HG03457 (cell line): Measurements from ENCODE around the gene CCDC158.
"Not testable (repeated sequence)": the region's sequence is repeated elsewhere in the genome, so short reads cannot be mapped to it uniquely, and the experiment has no call there.

Experiments
- ATAC-seq: cut with Tn5 transposase; IDR thresholded peaks from one replicate; pipeline ENCODE4 v1.9.1; 2021; ENCODE audit warnings: moderate number of reproducible peaks; ENCODE audit not compliant: unreplicated experiment

Gene CCDC158

DNA sequence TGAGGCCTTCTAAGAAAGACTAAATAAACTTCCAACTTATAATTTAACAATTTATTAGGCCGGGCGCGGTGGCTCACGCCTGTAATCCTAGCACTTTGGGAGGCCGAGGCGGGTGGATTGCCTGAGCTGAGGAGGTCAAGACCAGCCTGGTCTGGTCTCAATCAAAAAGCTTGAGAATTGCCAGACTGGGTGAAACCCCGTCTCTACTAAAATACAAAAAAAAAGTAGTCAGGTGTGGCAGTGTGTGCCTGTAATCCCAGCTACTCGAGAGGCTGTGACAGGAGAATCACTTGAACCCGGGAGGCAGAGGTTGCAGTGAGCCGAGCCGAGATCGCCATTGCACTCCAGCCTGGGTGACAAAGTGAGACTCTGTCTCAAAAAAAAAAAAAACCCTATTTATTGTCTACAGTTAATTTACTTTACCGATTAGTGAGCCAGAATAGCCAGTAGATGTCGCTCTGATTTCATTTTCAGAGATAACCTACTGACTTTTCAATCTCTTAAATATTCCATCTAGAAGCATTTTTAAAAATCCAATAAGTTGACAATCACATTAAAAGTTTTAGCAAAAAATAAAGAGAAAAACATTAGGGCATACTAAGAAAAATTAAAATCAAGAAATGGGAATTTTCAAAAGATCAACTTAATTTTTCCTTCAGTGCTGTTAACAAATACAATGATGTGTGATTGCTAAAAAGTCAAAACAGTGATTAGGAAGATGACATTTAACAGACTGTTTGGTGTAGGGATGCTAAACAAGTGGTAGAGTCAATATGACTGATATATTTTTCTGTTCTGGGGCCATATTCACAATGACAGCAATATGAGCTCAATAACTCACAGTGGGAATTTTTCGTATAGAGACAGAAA is 9.8 kb upstream of the CCDC158 start:
- no peak for ATAC-seq

DNA sequence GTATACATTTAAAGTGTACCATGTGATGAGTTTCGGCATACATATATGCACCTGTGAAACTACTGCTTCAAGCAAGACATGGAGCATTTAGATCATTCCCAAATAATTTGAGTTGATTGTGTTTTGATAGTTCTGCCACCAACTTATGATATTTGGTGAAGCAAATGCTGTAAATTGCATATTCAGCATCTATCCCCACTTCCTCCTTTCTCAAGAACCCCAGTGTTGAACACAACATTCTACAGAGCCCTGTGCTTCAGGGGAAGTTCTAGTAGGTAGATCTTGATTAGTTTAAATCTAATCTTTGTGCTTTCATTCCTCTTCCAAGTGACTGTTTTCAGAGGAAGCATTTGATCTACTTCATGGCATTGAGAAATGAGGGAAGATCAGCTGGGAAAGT is 8.7 kb upstream of the CCDC158 start:
- no peak for ATAC-seq

- no peak for ATAC-seq
Measured at GRCh38 chr4:76426272-76426671, 5.3 kb upstream of the CCDC158 start.

DNA sequence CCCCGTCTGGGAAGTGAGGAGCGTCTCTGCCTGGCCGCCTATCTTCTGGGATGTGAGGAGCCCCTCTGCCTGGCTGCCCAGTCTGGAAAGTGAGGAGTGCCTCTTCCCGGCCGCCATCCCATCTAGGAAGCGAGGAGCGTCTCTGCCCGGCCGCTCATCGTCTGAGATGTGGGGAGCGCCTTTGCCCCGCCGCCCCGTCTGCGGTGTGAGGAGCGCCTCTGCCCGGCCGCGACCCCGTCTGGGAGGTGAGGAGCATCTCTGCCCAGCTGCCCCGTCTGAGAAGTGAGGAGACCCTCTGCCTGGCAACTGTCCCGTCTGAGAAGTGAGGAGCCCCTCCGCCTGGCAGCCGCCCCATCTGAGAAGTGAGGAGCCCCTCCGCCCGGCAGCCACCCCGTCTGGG is 2.2 kb upstream of the CCDC158 start:
- not testable (repeated sequence) for ATAC-seq

DNA sequence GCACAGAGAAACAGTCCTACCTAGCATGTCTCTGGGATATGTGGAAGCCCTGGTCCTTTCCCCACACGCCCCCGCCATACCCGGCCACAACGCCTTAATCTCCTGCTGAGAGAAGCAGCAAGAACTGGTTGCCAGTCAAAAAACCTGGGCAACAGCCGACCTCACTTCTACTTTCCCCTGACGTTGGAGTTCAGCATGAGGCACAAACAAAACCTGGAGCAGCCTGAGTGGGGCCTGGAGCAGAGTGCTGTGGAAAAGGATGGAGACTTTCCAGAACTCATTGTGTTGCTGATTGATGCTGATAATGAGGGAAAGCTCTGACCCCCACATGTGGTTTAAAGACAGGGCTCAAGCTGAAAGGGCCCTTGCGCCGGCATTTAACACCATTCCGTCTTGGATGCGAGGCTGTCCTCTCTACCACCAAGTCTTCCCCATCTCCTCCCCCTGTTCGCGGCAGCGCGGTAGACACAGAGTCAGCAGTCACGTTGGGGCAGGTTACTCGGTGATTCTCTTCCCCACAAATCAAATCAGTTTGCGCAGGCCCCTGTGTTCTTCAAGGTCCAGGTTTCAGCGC is 666 bp downstream of the CCDC158 start:
- ATAC-seq = no peak

GRCh38 chr4:76410636-76411035 is 10.3 kb downstream of the CCDC158 start:
- no peak for ATAC-seq

GRCh38 chr4:76407440-76408119 is 13.4 kb downstream of the CCDC158 start:
- no peak for ATAC-seq

DNA sequence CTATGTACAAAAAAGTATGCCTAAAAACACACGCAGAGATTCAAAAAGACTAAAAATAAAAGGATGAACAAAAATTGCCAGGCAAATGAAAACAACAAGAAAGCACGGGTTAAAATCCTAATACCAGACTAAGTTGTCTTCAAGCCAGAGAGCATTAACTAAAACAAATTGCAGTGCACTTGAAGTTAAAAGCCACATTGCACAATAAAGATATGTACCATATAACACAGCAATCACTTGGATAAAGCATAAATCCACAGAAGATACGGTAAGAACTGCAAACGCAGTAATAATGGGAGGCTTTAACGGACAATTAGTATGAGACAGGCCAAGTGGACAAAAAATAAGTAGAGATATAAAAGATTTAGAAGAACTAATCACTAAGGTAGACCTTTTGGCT is 14.9 kb downstream of the CCDC158 start:
- ATAC-seq = no peak

GRCh38 chr4:76401654-76402053 is 19.3 kb downstream of the CCDC158 start:
- no peak for ATAC-seq

- no peak for ATAC-seq
Measured at GRCh38 chr4:76388160-76388908, 32.6 kb downstream of the CCDC158 start.

DNA sequence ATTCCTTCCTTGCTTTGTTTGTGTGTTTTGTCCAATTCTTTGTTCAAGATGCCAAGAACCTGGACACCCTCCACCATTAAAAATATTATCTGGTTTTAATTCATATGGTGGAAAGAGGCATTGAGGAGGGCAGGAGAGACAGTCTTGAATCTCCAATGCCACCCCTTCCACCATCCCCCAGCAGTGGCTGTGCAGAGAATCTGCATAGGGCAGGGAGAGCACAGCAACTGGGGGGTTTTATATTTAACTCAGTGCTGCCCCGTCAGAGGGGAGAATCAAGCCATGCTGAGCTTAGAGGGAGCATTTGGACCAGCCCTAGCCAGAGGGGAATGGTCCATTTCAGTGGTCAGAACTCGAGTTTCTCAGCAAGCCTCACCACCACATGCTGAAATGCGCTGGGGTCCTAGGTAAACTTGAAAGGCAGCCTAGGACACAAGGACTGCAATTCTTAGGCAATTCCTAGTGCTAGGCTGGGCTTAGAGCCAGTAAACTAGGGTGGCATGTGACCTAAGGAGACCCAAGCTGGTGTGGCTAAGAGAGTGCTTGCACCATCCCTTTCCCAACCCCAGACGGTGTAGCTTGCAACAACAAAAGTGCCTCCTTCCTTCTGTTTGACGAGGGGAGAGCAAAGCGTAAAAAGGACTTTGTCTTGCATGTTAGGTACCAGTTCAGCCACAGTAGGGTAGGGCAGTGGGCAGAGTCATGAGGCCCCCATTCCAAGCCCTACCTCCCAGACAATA is 34.2 kb downstream of the CCDC158 start:
- no peak for ATAC-seq

DNA sequence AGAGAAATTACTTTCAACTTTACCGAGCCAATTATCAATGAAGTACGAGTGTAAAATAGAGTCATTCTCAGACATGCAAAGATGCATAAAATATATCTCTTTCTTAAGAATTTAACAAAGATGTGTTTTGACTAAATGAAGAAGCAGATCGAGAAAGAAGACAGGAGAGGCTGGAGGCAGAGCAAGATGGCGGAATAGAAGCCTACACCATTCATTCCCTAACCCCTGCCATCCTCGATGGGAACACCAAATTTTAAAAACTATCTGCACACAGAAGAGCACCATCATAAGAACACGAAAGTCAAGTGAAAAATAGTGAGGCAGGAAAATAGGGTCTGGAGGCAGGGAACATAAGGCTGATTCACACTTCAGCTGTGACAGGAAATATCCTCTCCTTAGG is 35.0 kb downstream of the CCDC158 start:
- ATAC-seq = no peak

GRCh38 chr4:76384052-76384451 is 36.9 kb downstream of the CCDC158 start:
- ATAC-seq = no peak

GRCh38 chr4:76383001-76383400 is 37.9 kb downstream of the CCDC158 start:
- ATAC-seq = no peak

- no peak for ATAC-seq
Measured at GRCh38 chr4:76381986-76382385, 39.0 kb downstream of the CCDC158 start.

DNA sequence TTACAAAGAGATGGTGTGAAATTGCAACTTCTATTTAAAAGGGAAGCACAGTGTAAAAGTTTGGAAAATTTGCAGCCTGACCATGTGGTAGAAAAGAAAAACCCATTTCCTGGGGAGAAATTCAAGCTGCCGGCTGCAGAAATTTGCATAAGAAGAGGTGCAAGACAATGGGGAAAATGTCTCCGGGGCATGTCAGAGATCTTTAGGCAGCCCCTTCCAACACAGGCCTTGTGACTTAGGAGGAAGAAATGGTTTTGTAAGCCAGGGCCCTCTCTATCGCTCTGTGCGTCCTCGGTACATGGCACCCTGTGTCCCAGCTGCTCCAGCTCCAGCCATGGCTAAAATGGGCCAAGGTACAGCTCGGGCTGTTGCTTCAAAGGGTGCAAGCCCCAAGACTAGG is 40.4 kb downstream of the CCDC158 start:
- no peak for ATAC-seq

DNA sequence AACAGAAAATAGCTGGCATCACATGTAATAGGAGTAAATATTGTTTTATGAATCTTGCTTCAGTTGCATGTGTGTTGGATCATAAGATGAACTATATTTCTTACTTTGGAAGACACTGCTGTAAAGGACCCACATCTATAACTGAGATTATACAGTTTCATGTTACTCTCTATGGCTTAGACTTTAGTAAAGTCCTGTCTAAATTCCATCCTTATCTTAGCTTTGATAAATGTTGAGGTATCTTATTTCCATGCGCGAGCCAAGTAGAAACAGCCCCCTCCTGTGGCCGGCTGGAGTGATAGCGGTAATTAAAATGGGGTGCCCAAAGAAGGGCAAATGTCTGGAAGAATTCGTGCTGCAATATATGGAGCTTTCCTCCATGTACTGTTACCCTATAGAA is 43.0 kb downstream of the CCDC158 start:
- no peak for ATAC-seq

- no peak for ATAC-seq
Measured at GRCh38 chr4:76377481-76377901, 43.5 kb downstream of the CCDC158 start.

GRCh38 chr4:76376534-76376933 is 44.4 kb downstream of the CCDC158 start:
- no peak for ATAC-seq

GRCh38 chr4:76375703-76376102 is 45.2 kb downstream of the CCDC158 start:
- no peak for ATAC-seq

DNA sequence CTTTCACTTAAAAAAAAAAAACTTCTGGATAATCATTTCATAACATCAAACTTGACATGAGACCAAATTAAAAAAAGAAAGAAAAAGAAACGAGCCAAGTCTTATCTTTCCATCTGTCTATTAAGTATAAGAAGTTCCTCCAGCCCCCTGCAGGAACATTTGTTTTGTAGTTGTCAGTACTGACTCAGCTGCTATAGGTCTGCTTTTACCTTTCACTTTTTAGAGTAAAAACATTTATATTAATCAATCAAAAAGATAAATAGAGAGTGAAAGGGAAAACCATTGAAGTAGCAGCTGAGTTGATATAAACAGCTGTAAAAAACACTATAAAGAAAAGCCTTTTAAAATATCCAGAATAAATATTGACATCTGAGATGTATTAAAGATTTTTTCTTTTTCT is 46.1 kb downstream of the CCDC158 start:
- no peak for ATAC-seq
